PFSK-1 (cell line): Measurements from ENCODE around the gene BAAT.

Experiments
- POLR2AphosphoS5 ChIP-seq: IDR thresholded peaks from 2 replicates; pipeline ENCODE4 v1.6.1; 2012; ENCODE audit warnings: low read depth, mild to moderate bottlenecking, control low read depth, low read length, moderate library complexity
- TF ChIP-seq, protein P1 (sequence below), 2 experiments: IDR thresholded peaks; 2 replicates each; pipeline versions ENCODE4 v1.6.1 to v1.8.0; 2011 to 2012; ENCODE audit warnings: low read depth in 2 of 2, low read length in 2 of 2, control low read depth in 1 of 2, inconsistent platforms in 1 of 2, mild to moderate bottlenecking in 1 of 2, moderate library complexity in 1 of 2; ENCODE audit not compliant: insufficient read depth in 1 of 2

DNA sequence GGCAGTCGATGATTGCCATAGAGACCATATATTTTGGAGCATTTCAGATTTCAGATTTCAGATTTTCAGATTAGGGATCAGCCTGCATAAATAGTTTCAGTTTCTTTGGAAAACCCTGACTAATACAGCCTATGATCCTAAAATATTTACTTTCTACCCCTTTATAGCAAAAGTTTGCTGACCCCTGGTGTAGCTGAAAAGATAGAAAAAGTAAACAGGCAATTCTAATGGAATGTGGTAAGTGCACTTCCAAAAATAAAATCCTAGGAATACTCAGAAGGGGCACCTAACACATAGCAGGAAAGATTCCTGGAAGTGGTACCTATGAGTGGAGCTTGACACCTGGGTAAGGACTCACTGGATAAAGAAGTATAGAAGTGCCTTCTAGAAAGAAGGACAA, 34.5 kb downstream of the BAAT start:
- TF ChIP-seq, protein P1, sequence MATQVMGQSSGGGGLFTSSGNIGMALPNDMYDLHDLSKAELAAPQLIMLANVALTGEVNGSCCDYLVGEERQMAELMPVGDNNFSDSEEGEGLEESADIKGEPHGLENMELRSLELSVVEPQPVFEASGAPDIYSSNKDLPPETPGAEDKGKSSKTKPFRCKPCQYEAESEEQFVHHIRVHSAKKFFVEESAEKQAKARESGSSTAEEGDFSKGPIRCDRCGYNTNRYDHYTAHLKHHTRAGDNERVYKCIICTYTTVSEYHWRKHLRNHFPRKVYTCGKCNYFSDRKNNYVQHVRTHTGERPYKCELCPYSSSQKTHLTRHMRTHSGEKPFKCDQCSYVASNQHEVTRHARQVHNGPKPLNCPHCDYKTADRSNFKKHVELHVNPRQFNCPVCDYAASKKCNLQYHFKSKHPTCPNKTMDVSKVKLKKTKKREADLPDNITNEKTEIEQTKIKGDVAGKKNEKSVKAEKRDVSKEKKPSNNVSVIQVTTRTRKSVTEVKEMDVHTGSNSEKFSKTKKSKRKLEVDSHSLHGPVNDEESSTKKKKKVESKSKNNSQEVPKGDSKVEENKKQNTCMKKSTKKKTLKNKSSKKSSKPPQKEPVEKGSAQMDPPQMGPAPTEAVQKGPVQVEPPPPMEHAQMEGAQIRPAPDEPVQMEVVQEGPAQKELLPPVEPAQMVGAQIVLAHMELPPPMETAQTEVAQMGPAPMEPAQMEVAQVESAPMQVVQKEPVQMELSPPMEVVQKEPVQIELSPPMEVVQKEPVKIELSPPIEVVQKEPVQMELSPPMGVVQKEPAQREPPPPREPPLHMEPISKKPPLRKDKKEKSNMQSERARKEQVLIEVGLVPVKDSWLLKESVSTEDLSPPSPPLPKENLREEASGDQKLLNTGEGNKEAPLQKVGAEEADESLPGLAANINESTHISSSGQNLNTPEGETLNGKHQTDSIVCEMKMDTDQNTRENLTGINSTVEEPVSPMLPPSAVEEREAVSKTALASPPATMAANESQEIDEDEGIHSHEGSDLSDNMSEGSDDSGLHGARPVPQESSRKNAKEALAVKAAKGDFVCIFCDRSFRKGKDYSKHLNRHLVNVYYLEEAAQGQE (IDR thresholded peaks at IDR 0.05; ENCODE audit: insufficient read depth in 1 of 2, low read depth in 2 of 2, low read length in 2 of 2): no peak
- no peak for TF ChIP-seq POLR2AphosphoS5
